NT2/D1 (cell line): Measurements from ENCODE around the gene GUCY1A2.
"Not testable (repeated sequence)": the region's sequence is repeated elsewhere in the genome, so short reads cannot be mapped to it uniquely, and the experiment has no call there.

ENCODE experiments used
- DNase-seq: peaks from one replicate; pipeline ENCODE4 v3.0.0-alpha.2; 2011; ENCODE audit warnings: low read depth, low spot score
- H3K27me3 ChIP-seq: 2 replicates; pipeline ENCODE4 v1.6.0; 2011; ENCODE audit warnings: mild to moderate bottlenecking; ENCODE audit not compliant: insufficient read length, insufficient read depth
- H3K36me3 ChIP-seq: 2 replicates; pipeline ENCODE4 v1.6.1; 2011; ENCODE audit warnings: mild to moderate bottlenecking, low read length, mixed read lengths; ENCODE audit not compliant: insufficient read depth, insufficient read length
- H3K4me1 ChIP-seq: 2 replicates; pipeline ENCODE4 v1.5.1; 2011; ENCODE audit not compliant: insufficient read depth, insufficient read length
- H3K4me3 ChIP-seq: 2 replicates; pipeline ENCODE4 v1.5.1; 2011; ENCODE audit warnings: low read depth; ENCODE audit not compliant: insufficient read length
- H3K9ac ChIP-seq: 2 replicates; pipeline ENCODE4 v1.6.0; 2011; ENCODE audit warnings: low read depth; ENCODE audit not compliant: insufficient read length
- H3K9me3 ChIP-seq: 2 replicates; pipeline ENCODE4 v1.5.1; 2011; ENCODE audit warnings: mild to moderate bottlenecking, low read length; ENCODE audit not compliant: insufficient read depth
- SUZ12 ChIP-seq: IDR thresholded peaks from 2 replicates; pipeline ENCODE4 v1.6.1; 2011; ENCODE audit not compliant: insufficient read length, insufficient read depth; ENCODE audit errors: extremely low read depth
- YY1 ChIP-seq: IDR thresholded peaks from 2 replicates; pipeline ENCODE4 v1.6.1; 2011; ENCODE audit not compliant: insufficient read length, insufficient read depth
- ZNF274 ChIP-seq: IDR thresholded peaks from 2 replicates; pipeline ENCODE4 v1.6.1; 2011; ENCODE audit warnings: mild to moderate bottlenecking, low read depth, low read length

GUCY1A2 gene

DNA sequence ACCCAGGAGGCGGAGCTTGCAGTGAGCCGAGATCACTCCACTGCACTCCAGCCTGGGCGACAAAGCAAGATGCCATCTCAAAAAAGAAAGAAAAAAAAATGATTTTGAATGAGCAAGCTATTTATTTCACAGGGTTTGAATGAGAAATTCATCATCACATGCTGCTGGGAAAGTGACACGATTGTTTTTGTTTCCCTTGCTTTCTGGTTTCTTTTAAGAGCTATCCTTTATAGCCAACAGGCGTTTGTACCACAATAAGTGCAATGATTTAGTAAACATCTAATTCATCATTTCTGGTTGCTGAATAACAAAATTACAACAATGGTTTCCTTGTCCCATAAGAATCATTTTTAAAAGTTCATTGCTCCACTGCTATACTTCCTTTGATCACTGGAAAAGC, 129.9 kb downstream of the GUCY1A2 start:
- no peak overlapping the region for H3K9ac ChIP-seq
- no peak for TF ChIP-seq SUZ12
- no peak for TF ChIP-seq ZNF274
- no peak for TF ChIP-seq YY1
- H3K9me3 ChIP-seq, result no peaks in the 10 kb centered on the region
- H3K4me3 ChIP-seq, result no peak overlapping the region
- H3K36me3 ChIP-seq, result no peaks in the 10 kb centered on the region
- no peak for DNase-seq
- H3K27me3 ChIP-seq, result no peaks in the 10 kb centered on the region
- no peaks in the 10 kb centered on the region for H3K4me1 ChIP-seq

DNA sequence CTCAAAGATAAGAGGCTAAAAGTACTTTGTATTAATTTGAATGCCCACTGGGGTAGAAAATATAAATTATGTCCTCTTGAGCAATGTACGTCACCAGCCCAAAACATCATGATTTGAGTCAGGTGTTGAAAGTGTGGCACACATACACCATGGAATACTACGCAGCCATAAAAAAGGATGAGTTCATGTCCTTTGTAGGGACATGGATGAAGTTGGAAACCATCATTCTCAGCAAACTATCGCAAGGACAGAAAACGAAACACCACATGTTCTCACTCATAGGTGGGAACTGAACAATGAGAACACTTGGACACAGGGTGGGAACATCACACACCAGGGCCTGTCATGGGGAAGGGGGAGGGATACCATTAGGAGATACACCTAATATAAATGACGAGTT, 134.6 kb downstream of the GUCY1A2 start:
- H3K4me1 ChIP-seq, H3K9me3 ChIP-seq, H3K27me3 ChIP-seq, H3K4me3 ChIP-seq, H3K36me3 ChIP-seq, H3K9ac ChIP-seq, DNase-seq: not testable (repeated sequence)

DNA sequence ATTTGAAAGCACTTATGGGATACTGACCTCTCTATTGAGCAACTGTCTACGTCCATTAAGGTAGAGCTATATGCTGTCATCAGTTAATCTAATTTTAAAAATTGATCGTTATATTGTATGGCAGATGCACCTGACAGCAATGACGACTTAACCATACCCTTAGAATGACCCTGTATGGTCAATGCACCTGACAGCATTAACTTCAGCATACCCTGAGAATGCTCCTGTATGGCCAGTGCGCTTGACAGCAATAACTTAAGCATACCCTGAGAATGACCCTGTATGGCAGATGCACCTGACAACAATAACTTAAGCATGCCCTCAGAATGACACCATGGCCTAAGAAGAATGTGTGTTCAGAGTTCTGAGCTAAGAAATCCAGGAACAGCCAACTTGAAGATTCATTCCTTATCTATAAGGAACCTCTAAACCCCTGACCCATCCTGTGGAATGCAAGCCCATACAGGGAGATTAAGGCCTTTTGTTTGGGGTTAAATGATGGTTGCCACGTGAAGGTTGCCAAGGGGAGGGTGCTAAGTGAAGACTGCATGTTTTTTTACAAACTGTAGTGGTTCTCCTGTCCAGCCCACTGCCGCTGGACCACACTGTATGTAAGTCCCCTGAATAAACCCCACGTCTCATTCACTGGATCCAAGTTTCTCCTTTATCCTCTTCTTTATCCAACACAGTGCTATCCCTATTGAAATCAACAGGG, 138.3 kb downstream of the GUCY1A2 start:
- peak; percentile 48 for DNase-seq
- Histone ChIP-seq H3K9ac (no peak overlapping the region), H3K9me3 (no peaks in the 10 kb centered on the region), H3K36me3 (no peaks in the 10 kb centered on the region), H3K27me3 (no peaks in the 10 kb centered on the region), H3K4me3 (no peak overlapping the region), H3K4me1 (no peaks in the 10 kb centered on the region)
- TF ChIP-seq SUZ12, result no peak
- no peak for TF ChIP-seq YY1
- TF ChIP-seq ZNF274, result no peak

DNA sequence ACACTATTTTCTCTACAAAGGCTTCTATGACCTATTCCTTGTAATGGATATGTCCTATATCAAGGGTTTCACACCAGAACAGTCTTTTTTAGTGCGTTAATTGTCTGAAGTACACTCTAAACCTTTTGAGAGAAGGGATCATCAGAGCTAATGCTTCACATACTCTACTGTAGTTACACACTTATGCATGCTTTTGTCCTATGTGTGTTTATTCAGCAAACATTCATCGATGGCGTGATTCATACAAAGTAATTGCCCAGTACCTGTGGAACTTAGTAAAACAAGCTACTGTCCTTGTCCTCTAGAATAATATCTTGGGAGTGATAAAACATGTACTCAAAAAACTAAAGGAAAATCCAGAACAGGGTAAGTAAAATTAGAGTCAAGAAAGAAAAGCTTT, 139.2 kb downstream of the GUCY1A2 start:
- Histone ChIP-seq H3K27me3 (no peaks in the 10 kb centered on the region), H3K9me3 (no peaks in the 10 kb centered on the region), H3K4me3 (no peak overlapping the region), H3K9ac (no peak overlapping the region), H3K4me1 (no peaks in the 10 kb centered on the region), H3K36me3 (no peaks in the 10 kb centered on the region)
- TF ChIP-seq ZNF274, result no peak
- TF ChIP-seq YY1, result no peak
- no peak for TF ChIP-seq SUZ12
- DNase-seq, result no peak

DNA sequence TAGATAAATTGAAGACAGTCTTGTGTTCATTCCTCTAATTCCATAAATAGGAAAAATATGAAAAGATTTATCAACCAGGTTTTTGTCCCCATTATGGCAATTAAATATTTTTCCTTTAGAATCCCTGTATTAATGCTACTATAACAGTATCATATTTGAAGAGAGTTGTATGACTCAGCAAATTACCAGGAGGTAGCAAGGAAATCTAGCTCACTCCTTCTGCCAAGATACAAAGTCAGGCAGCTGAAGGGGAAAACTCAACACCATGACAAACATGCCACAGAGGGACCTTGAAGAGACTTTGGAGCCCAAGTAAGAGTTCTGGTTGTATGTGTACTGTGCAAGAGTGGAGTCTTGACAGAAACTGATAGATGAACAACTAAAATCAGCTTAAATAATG, 143.3 kb downstream of the GUCY1A2 start:
- TF ChIP-seq ZNF274 (no peak), YY1 (no peak), SUZ12 (no peak)
- Histone ChIP-seq H3K9ac (no peak overlapping the region), H3K4me1 (no peaks in the 10 kb centered on the region), H3K27me3 (no peaks in the 10 kb centered on the region), H3K4me3 (no peak overlapping the region), H3K9me3 (no peaks in the 10 kb centered on the region), H3K36me3 (no peaks in the 10 kb centered on the region)
- no peak for DNase-seq

DNA sequence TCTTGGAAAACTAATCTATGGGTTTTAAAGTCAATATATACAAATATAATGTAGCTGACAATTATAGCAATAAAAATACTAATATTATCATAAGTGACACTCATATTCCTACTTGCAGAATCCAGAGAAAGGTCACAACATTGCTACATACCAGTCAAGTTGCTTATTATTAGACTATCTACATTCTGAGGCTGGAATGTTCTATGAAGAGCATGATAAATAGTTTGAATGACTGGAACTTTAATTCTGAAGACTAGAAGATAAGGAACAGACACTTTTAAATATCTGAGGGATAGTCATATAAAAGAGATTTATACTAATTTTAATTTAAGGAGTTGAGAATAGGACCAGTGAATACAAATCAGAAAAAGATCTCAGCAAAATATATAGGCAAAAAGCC, 146.0 kb downstream of the GUCY1A2 start:
- H3K36me3 ChIP-seq, result no peaks in the 10 kb centered on the region
- H3K9me3 ChIP-seq, result no peaks in the 10 kb centered on the region
- no peaks in the 10 kb centered on the region for H3K27me3 ChIP-seq
- no peaks in the 10 kb centered on the region for H3K4me1 ChIP-seq
- no peak for TF ChIP-seq YY1
- TF ChIP-seq SUZ12, result no peak
- TF ChIP-seq ZNF274, result no peak
- no peak for DNase-seq
- no peak overlapping the region for H3K9ac ChIP-seq
- no peak overlapping the region for H3K4me3 ChIP-seq

DNA sequence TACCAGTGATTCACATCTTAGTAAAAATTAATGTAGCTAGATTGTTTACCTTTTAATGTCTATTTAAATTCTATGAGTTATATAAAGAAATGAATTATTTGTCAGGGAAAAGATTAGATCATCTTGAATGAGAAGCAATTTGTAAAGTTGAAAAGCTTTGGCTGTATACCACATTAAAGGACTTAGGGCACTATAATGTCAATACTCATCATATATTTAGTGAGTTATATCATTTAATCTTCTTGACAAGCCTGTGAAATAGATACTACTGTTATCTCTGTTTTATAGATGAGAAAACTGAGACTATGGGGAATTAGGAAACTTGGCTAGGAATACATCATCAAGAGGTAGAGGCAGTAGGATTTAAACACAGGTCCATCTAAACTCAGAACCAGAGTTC, 160.1 kb downstream of the GUCY1A2 start:
- no peaks in the 10 kb centered on the region for H3K9me3 ChIP-seq

More for the DNA sequence above, 160.1 kb downstream of the GUCY1A2 start:
- DNase-seq, result no peak
- H3K36me3 ChIP-seq, result no peaks in the 10 kb centered on the region
- no peak overlapping the region for H3K4me3 ChIP-seq
- no peaks in the 10 kb centered on the region for H3K4me1 ChIP-seq
- TF ChIP-seq YY1 (no peak), ZNF274 (no peak), SUZ12 (no peak)
- H3K27me3 ChIP-seq, result no peaks in the 10 kb centered on the region
- H3K9ac ChIP-seq, result no peak overlapping the region
